Upper lobe of left lung (tissue), 4 donors: ENCODE measurements around the gene EHMT1.

Experiments
- CTCF ChIP-seq, 6 experiments: fragments of 450-650 bp in 4 of 6; fragments of 200-600 bp in 2 of 6; sonication (generic) in 2 of 6; IDR thresholded peaks; one replicate each; pipeline ENCODE4 v1.5.1; 2016 to 2019; ENCODE audit warnings: antibody characterized with exemption in 6 of 6
- EP300 ChIP-seq, 4 donors: sonication (generic); formaldehyde crosslinking; IDR thresholded peaks; one replicate each; pipeline ENCODE4 v1.5.1; 2017; ENCODE audit warnings: antibody characterized with exemption in 4 of 4, control low read depth in 2 of 4
- POLR2A ChIP-seq, 4 donors: fragments of 450-650 bp; IDR thresholded peaks; one replicate each; pipeline ENCODE4 v1.5.1; 2016 to 2017; ENCODE audit warnings: antibody characterized with exemption in 4 of 4, mild to moderate bottlenecking in 2 of 4

GRCh38 chr9:137809040-137809576, 190.3 kb downstream of the EHMT1 start:
- TF ChIP-seq CTCF (IDR thresholded peaks at IDR 0.05) (no peak), POLR2A (IDR thresholded peaks at IDR 0.05) (no peak), EP300 (IDR thresholded peaks at IDR 0.05) (no peak)
